Measurements from ENCODE around the gene EYA2.

GRCh38 chr20:47143657-47144056 is 249.0 kb downstream of the EYA2 start:
- TF ChIP-seq POLR2AphosphoS5 (IDR thresholded peaks at IDR 0.05; ENCODE audit: low read depth, low read length) (no peak), POLR2A (IDR thresholded peaks at IDR 0.05; ENCODE audit: low read depth, low read length) (no peak), TAF1 (IDR thresholded peaks at IDR 0.05; ENCODE audit: borderline replicate concordance, low read depth, low read length) (no peak)
